Measurements from ENCODE around the gene NFATC3. TPM values are rescaled to one million over a fixed set of nuclear protein-coding genes. Genes with fewer than 3 reads are reported as not detected.

NFATC3 gene
- total and polyA plus RNA-seq, 7 donors = 9.8 to 53.5 (median 42.7) TPM

- H3K27me3 ChIP-seq (ENCODE audit: insufficient read depth in 3 of 3, low read length in 2 of 3) = no peaks in the 10 kb centered on the region
- peaks cover 20% of the 10 kb centered on the region for H3K4me1 ChIP-seq
- H3K9me3 ChIP-seq = no peaks in the 10 kb centered on the region
- no peak overlapping the region for H3K4me3 ChIP-seq
- no peak for DNase-seq
- 82 to 87% (median 83%) methylated on average over 16 of the region's 16 CpGs for WGBS, 3 donors
- no peak for TF ChIP-seq CTCF (IDR thresholded peaks at IDR 0.05)
- peaks cover 0 to 24% of the 10 kb centered on the region in 2 donors for H3K36me3 ChIP-seq (ENCODE audit: insufficient read depth in 1 of 2, low read depth in 1 of 2)
- intact Hi-C loops (cut with DNase I) = loop anchor here in 1 of 2 donors (5.0 to 10.0 kb wide), 3 partner anchors 240 to 388 kb away; partner anchors contain the start of genes CENPT, NRN1L, NUTF2 and THAP11
- peak overlapping the region; percentile 18 for H3K27ac ChIP-seq
- no peak for ATAC-seq
Measured at GRCh38 chr16:68232335-68232734, 147.2 kb downstream of the NFATC3 start.

- no peaks in the 10 kb centered on the region for H3K9me3 ChIP-seq
- H3K4me3 ChIP-seq = no peak overlapping the region
- no peak for DNase-seq
- H3K36me3 ChIP-seq (ENCODE audit: insufficient read depth in 1 of 2, low read depth in 1 of 2) = peaks cover 0 to 24% of the 10 kb centered on the region in 2 donors
- intact Hi-C loops (cut with DNase I) = loop anchor here in 1 of 2 donors (5.0 to 10.0 kb wide), 3 partner anchors 241 to 388 kb away; partner anchors contain the start of genes CENPT, NRN1L, NUTF2 and THAP11
- H3K27ac ChIP-seq = peak overlapping the region; percentile 18
- no peaks in the 10 kb centered on the region for H3K27me3 ChIP-seq (ENCODE audit: insufficient read depth in 3 of 3, low read length in 2 of 3)
- no peak for TF ChIP-seq CTCF (IDR thresholded peaks at IDR 0.05)
- H3K4me1 ChIP-seq = peaks cover 14% of the 10 kb centered on the region
- ATAC-seq = no peak
- 73 to 77% (median 77%) methylated on average over 5 of the region's 5 CpGs for WGBS, 3 donors
Measured at GRCh38 chr16:68233085-68233834, 148.1 kb downstream of the NFATC3 start.

- H3K9me3 ChIP-seq = no peaks in the 10 kb centered on the region
- no peak for TF ChIP-seq CTCF (IDR thresholded peaks at IDR 0.05)
- intact Hi-C loops (cut with DNase I) = loop anchor here in 1 of 2 donors (5.0 to 10.0 kb wide), 3 partner anchors 242 to 389 kb away; partner anchors contain the start of genes CENPT, NRN1L, NUTF2 and THAP11
- 71 to 73% (median 72%) methylated on average over 8 of the region's 8 CpGs for WGBS, 3 donors
- H3K27me3 ChIP-seq (ENCODE audit: insufficient read depth in 3 of 3, low read length in 2 of 3) = no peaks in the 10 kb centered on the region
- peaks cover 9% of the 10 kb centered on the region for H3K4me1 ChIP-seq
- H3K4me3 ChIP-seq = no peak overlapping the region
- ATAC-seq (no peak), DNase-seq (no peak)
- H3K27ac ChIP-seq = no peak overlapping the region
- H3K36me3 ChIP-seq (ENCODE audit: insufficient read depth in 1 of 2, low read depth in 1 of 2) = peaks cover 0 to 24% of the 10 kb centered on the region in 2 donors
Measured at GRCh38 chr16:68233835-68234187, 148.6 kb downstream of the NFATC3 start.

- Histone ChIP-seq H3K4me3 (no peak overlapping the region), H3K36me3 (ENCODE audit: insufficient read depth in 1 of 2, low read depth in 1 of 2) (peaks cover 0 to 24% of the 10 kb centered on the region in 2 donors), H3K27ac (no peak overlapping the region), H3K4me1 (peaks cover 4% of the 10 kb centered on the region), H3K27me3 (ENCODE audit: insufficient read depth in 3 of 3, low read length in 2 of 3) (no peaks in the 10 kb centered on the region), H3K9me3 (no peaks in the 10 kb centered on the region)
- no peak for TF ChIP-seq CTCF (IDR thresholded peaks at IDR 0.05)
- intact Hi-C loops (cut with DNase I) = loop anchor here in 1 of 2 donors (5.0 to 10.0 kb wide), 3 partner anchors 242 to 390 kb away; partner anchors contain the start of genes CENPT, NRN1L, NUTF2 and THAP11
- DNase-seq (peak in 1 of 2 donors; percentile 53), ATAC-seq (no peak)
- WGBS, 3 donors = 59 to 68% (median 61%) methylated on average over 13 of the region's 13 CpGs
Measured at GRCh38 chr16:68234188-68235107, 149.3 kb downstream of the NFATC3 start.

Data from psoas muscle (tissue), 8 donors.